Cardiac muscle cell (in vitro differentiated cells and primary cell): ENCODE results near the gene IFNA2. TPM values are rescaled to one million over a fixed set of nuclear protein-coding genes. Genes with fewer than 3 reads are reported as not detected.
"Not testable (repeated sequence)": the region's sequence is repeated elsewhere in the genome, so short reads cannot be mapped to it uniquely, and the experiment has no call there.

ENCODE experiments used
- DNase-seq, 2 donors: peaks; one replicate each; pipeline versions ENCODE4 v3.0.0 to v3.0.0-alpha.2; 2010 to 2017; ENCODE audit warnings: low read depth in 1 of 2, low spot score in 1 of 2
- H3K27ac ChIP-seq: fragments of 200-600 bp; sonication (generic); 2 replicates; pipeline ENCODE4 v1.5.1; 2016
- H3K27me3 ChIP-seq: fragments of 200-600 bp; sonication (generic); 2 replicates; pipeline ENCODE4 v1.6.0; 2016; ENCODE audit warnings: control low read depth
- H3K36me3 ChIP-seq: fragments of 200-600 bp; sonication (generic); 2 replicates; pipeline ENCODE4 v1.5.1; 2016; ENCODE audit warnings: control low read depth
- H3K4me1 ChIP-seq: fragments of 200-600 bp; sonication (generic); 2 replicates; pipeline ENCODE4 v1.8.1; 2017; ENCODE audit warnings: low read depth, mild to moderate bottlenecking, mixed run types
- H3K4me3 ChIP-seq: fragments of 200-600 bp; sonication (generic); 2 replicates; pipeline ENCODE4 v1.5.1; 2016; ENCODE audit warnings: mild to moderate bottlenecking
- H3K9me3 ChIP-seq: fragments of 200-600 bp; sonication (generic); 2 replicates; pipeline ENCODE4 v1.5.1; 2017; ENCODE audit warnings: low read depth, mild to moderate bottlenecking, control low read depth
- CTCF ChIP-seq: IDR thresholded peaks from 2 replicates; pipeline ENCODE4 v1.5.1; 2012; ENCODE audit warnings: low read depth, mild to moderate bottlenecking, low read length
- polyA plus RNA-seq: library from polyadenylated mRNA; unstranded; fragments of >200 nt; fragmentation: Nextera tagmentation; extraction: Ambion mirVana; gene quantifications from 2 replicates; pipeline ENCODE4 v1.2.1, GENCODE V29; 2016
- total RNA-seq: library from RNA; depleted of rRNA; stranded (reverse); fragments of >200 nt; gene quantifications from 2 replicates; pipeline ENCODE4 v1.2.3, GENCODE V29; 2016

Gene IFNA2
- total and polyA plus RNA-seq, 2 experiments from 2014 or later: not detected

DNA sequence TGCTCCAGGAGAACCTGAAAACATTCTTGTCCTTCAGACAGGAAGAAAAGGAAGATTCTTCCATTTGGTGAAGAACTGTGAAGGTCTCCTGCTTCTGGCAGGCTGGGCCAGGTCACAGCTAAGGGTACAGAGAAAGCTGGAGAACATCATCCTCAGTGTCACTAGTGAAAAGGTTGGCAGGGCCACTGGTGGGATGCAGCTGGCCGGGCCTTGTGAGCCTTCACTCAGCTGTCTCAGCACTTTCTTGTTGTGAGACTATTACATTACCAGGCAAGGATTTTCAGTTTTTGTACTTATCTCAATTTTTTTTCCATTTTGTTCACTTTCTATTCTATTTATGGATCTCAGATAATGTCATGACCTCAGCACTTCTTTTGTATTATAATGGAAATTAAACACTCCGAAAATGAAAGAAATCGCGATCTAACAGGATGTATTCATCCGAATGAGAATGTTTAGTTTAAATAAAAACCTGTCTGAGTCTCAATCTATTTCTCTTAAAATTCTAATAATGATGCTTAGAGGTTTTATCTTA, 13.8 kb upstream of the IFNA2 start:
- no peak for TF ChIP-seq CTCF
- no peaks in the 10 kb centered on the region for H3K9me3 ChIP-seq
- H3K4me1 ChIP-seq: no peaks in the 10 kb centered on the region
- no peaks in the 10 kb centered on the region for H3K36me3 ChIP-seq
- H3K27me3 ChIP-seq: peaks cover 87% of the 10 kb centered on the region
- no peak for DNase-seq
- no peak overlapping the region for H3K27ac ChIP-seq
- no peak overlapping the region for H3K4me3 ChIP-seq

DNA sequence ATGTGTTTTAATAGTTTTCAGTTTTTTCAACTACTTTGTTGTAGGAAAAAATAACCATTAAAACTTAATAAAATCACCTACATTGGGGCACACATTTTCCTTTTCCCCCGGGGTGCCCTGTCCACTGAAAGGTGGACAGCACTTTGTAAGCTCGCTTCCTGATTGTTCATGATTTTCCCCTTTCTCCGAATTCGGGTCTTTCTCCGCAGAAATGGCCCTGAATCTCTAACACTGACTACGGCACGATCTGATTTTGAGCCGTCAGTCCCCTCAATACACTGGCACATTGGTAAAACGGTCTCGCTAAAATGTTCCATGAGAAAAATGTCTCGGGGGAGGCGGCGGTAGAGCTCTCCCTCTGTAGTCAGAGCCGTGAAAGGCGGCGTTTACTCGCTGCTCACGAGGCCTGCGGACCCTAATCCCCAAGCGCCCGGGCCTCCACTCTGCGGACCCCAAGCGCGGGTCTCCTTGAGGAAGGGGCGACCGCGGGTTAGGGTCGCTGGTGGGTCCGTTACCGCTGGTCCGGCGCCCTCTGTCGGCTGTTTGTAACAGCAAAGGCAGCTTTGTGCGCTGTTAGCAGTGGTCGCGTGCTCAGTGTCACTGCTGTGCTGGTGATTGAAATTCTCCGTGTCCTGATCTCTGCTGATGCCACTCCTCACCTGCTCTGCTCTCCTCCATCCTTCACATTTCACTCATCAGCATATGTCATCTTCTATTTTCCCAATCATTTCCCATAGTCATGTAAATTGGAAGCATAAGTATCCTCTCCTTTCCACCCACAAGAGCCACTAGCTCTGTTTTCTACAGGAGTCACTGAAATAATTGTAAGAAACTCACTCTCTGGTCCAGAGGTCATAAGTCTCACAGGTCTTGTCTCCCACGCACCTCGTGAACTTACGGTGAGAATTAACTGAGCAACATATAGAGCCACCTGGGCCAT, 10.8 kb upstream of the IFNA2 start:
- H3K4me3 ChIP-seq: peak overlapping the region; percentile 34
- no peak overlapping the region for H3K27ac ChIP-seq
- TF ChIP-seq CTCF: peak; percentile 85
- H3K4me1 ChIP-seq: no peaks in the 10 kb centered on the region
- DNase-seq: peak; percentile 31 to 81
- H3K27me3 ChIP-seq: peaks cover 61% of the 10 kb centered on the region
- H3K9me3 ChIP-seq: no peaks in the 10 kb centered on the region
- H3K36me3 ChIP-seq: no peaks in the 10 kb centered on the region

- peaks cover 36% of the 10 kb centered on the region for H3K27me3 ChIP-seq
These were observed 7.1 kb upstream of the IFNA2 start for GRCh38 chr9:21392270-21392669.

DNA sequence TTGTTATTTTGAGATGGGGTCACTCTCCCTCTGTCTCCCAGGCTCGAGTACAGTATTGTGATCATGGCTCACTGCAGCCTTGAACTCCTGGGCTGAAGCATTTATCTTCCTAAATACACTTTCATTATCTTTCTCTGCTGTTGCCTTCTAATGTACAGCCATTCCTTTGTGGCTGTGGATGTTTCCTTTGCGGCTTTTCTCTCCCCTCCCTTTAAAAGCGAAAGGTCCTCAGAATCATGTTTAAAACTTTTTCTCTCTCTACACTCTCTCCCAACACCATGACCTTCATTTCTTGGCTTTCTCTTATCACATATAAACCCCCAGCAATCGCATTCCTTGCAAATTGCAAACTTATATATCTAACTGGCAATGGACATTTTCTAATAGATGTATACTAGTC, 1.6 kb downstream of the IFNA2 start:
- peaks cover 3% of the 10 kb centered on the region for H3K27me3 ChIP-seq
- no peaks in the 10 kb centered on the region for H3K9me3 ChIP-seq
- no peak for TF ChIP-seq CTCF
- no peak overlapping the region for H3K4me3 ChIP-seq
- H3K27ac ChIP-seq: no peak overlapping the region
- no peak for DNase-seq
- no peaks in the 10 kb centered on the region for H3K36me3 ChIP-seq
- no peaks in the 10 kb centered on the region for H3K4me1 ChIP-seq

More at GRCh38 chr9:21392270-21392669, 7.1 kb upstream of the IFNA2 start:
- no peak for TF ChIP-seq CTCF
- H3K36me3 ChIP-seq: no peaks in the 10 kb centered on the region
- no peak overlapping the region for H3K27ac ChIP-seq
- no peaks in the 10 kb centered on the region for H3K9me3 ChIP-seq
- peak in 1 of 2 donors; percentile 19 for DNase-seq
- H3K4me3 ChIP-seq: no peak overlapping the region
- no peaks in the 10 kb centered on the region for H3K4me1 ChIP-seq

DNA sequence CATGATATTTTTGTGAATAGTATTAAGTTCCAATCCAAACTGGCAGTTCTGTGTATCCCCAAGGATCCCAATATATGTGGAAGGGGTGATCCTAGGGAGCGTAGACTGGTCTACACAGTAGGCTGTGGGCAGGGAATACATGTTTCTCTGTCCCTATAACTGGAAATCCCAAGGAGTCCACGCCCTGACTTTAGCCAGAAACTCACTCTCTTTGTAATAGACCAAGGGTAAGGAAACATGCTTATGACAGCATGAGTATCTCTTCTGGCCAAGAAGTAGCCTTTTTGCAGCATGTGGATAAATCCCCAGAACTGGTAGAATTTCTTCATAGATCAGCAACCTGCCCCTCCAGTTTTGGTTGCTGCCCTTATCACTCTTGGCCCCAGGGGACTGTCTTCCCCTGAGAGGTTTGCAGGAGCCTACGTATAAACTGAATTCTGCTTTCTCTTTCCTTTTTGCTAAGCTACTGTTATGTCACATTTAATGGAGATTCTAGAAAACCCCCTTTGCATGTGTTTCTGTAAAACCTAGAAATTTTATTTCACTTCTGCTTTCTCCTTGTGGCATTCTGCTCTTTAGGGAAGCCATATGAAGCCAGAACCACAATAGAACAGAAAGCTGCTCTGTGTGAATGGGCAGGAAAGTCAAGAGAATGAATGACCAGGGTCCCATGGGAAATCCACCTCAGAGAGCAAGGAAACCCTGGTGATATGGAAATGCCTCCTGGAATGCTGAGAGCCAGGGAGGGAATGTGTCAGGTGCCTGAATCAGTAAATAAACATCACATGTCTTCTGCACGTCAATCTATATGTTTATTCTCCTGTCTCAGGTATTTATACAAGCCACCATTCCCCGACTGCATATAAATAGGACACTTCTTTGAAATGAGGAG, 3.5 kb downstream of the IFNA2 start:
- H3K27ac ChIP-seq: no peak overlapping the region
- H3K36me3 ChIP-seq: no peaks in the 10 kb centered on the region

GRCh38 chr9:21371467-21371866, 13.7 kb downstream of the IFNA2 start:
- not testable (repeated sequence) for H3K27me3 ChIP-seq, H3K27ac ChIP-seq, DNase-seq, H3K4me1 ChIP-seq, H3K9me3 ChIP-seq, H3K4me3 ChIP-seq, H3K36me3 ChIP-seq

More for the DNA sequence above, 3.5 kb downstream of the IFNA2 start:
- no peak for TF ChIP-seq CTCF
- no peaks in the 10 kb centered on the region for H3K4me1 ChIP-seq
- no peaks in the 10 kb centered on the region for H3K9me3 ChIP-seq
- no peak overlapping the region for H3K4me3 ChIP-seq
- DNase-seq: no peak
- H3K27me3 ChIP-seq: peaks cover 3% of the 10 kb centered on the region
